H1 (cell line): ENCODE results near the gene PRR3.

Source experiments
- ASH2L ChIP-seq: fragments of 200-600, 300-600 bp; sonication (generic); IDR thresholded peaks from one replicate; pipeline ENCODE4 v1.7.1; 2017; ENCODE audit warnings: low read length
- CBX5 ChIP-seq: fragments of 300-800, 300-1000 bp; sonication (generic); IDR thresholded peaks from 2 replicates; pipeline ENCODE4 v1.7.1; 2016; ENCODE audit warnings: antibody characterized with exemption, low read length, low read depth
- CEBPB ChIP-seq: IDR thresholded peaks from 2 replicates; pipeline ENCODE4 v1.6.1; 2012; ENCODE audit warnings: low read depth, low read length
- EZH2 ChIP-seq: fragments of 200-600 bp; sonication (generic); IDR thresholded peaks from 2 replicates; pipeline ENCODE4 v1.7.1; 2012; ENCODE audit warnings: low read depth, mild to moderate bottlenecking, moderate library complexity, low read length, inconsistent platforms; ENCODE audit not compliant: severe bottlenecking
- GABPA ChIP-seq: IDR thresholded peaks from 2 replicates; pipeline ENCODE4 v1.6.1; 2011; ENCODE audit warnings: mild to moderate bottlenecking, low read length, moderate library complexity, borderline replicate concordance; ENCODE audit not compliant: insufficient read depth
- MAX ChIP-seq: IDR thresholded peaks from 2 replicates; pipeline ENCODE4 v1.6.1; 2012; ENCODE audit warnings: inconsistent platforms
- POLR2AphosphoS5 ChIP-seq: IDR thresholded peaks from 2 replicates; pipeline ENCODE4 v1.6.1; 2011; ENCODE audit warnings: low read depth, low read length
- USF2 ChIP-seq: IDR thresholded peaks from 2 replicates; pipeline ENCODE4 v1.6.1; 2011; ENCODE audit warnings: low read length, improper control_type of control experiment
- YY1 ChIP-seq: IDR thresholded peaks from 2 replicates; pipeline ENCODE4 v1.6.1; 2011; ENCODE audit warnings: low read depth, mild to moderate bottlenecking, low read length
- TF ChIP-seq, protein P1 (sequence below), 3 experiments: IDR thresholded peaks; 1 replicate in 2 of 3; 2 replicates in 1 of 3; pipeline versions ENCODE4 v1.5.1 to v1.6.1; 2011; ENCODE audit warnings: low read length in 3 of 3, mild to moderate bottlenecking in 3 of 3, inconsistent platforms in 2 of 3, low read depth in 1 of 3, moderate library complexity in 1 of 3; ENCODE audit not compliant: insufficient read depth in 1 of 3; ENCODE audit errors: control extremely low read depth in 1 of 3

DNA sequence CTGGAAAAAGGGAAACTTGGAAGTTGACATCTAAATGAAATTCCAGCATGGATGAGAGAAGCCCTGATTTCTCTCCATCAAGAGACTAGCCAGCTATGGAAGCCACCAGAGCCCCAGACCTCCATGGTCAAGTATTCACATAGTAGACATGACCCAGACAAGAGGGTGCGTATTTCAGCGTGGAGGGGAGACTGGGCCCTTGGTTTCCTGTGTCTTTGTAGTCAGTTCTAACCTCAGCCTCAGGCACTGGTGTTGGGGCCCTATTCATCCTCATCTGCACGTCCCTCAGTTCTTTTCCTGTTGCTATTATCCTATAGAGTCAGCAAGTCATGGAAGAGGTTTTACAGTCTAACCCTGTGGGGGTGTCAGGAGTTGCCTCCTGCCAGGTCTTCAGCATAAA lies 13.3 kb upstream of the PRR3 start:
- no peak for TF ChIP-seq ASH2L
- TF ChIP-seq, protein P1, sequence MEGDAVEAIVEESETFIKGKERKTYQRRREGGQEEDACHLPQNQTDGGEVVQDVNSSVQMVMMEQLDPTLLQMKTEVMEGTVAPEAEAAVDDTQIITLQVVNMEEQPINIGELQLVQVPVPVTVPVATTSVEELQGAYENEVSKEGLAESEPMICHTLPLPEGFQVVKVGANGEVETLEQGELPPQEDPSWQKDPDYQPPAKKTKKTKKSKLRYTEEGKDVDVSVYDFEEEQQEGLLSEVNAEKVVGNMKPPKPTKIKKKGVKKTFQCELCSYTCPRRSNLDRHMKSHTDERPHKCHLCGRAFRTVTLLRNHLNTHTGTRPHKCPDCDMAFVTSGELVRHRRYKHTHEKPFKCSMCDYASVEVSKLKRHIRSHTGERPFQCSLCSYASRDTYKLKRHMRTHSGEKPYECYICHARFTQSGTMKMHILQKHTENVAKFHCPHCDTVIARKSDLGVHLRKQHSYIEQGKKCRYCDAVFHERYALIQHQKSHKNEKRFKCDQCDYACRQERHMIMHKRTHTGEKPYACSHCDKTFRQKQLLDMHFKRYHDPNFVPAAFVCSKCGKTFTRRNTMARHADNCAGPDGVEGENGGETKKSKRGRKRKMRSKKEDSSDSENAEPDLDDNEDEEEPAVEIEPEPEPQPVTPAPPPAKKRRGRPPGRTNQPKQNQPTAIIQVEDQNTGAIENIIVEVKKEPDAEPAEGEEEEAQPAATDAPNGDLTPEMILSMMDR (IDR thresholded peaks at IDR 0.05; ENCODE audit: control extremely low read depth in 1 of 3, insufficient read depth in 1 of 3, low read depth in 1 of 3, low read length in 3 of 3) = no peak
- TF ChIP-seq EZH2 = no peak
- no peak for TF ChIP-seq YY1
- no peak for TF ChIP-seq USF2
- TF ChIP-seq CBX5 = no peak
- no peak for TF ChIP-seq POLR2AphosphoS5
- no peak for TF ChIP-seq MAX
- TF ChIP-seq GABPA = no peak
- TF ChIP-seq CEBPB = no peak
